ENCODE results near the gene GPS1.
A peak's percentile ranks its signal among the peaks of the same experiment; 100 is the strongest.
"Not testable (repeated sequence)": the region's sequence is repeated elsewhere in the genome, so short reads cannot be mapped to it uniquely, and the experiment has no call there.

Gene GPS1

DNA sequence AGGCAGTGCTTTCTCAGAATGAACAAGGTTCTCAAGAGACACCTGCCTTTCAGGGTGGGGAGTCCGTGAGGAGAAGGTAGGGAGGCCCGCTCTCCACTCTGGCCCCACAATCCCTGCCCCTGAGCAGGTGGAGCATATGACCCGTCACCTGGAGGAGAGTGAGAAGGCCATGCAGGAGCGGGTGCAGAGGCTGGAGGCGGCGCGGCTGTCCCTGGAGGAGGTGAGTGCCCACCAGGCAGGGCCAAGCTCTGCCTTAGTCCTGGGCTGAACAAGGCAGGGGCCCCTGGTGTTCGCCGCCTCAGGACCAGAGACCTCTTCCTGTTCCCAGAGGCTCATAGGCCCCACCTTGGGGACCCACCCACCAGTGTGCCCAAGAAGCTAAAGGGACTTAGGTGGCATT lies 22.7 kb upstream of the GPS1 start:
- no peak for DNase-seq (ENCODE audit: low read depth)

DNA sequence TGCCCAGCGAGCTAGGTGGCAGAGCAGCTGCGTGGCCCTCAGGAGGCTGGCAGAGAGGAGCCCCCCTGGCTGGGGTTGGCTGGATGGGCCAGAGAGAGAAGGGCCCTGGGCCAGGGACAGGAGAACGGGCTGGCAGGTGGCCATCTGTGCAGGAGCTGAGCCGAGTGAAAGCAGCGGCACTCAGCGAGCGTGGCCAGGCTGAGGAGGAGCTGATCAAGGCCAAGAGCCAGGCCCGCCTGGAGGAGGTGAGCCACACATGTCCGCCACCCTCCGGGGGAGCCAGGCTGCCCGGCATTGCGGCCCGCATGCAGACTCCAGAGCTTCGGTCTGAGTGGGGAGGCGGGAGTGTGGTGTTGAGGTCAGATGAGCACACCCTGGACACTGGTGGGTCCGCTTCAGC lies 22.3 kb upstream of the GPS1 start:
- DNase-seq (ENCODE audit: low read depth), result no peak

DNA sequence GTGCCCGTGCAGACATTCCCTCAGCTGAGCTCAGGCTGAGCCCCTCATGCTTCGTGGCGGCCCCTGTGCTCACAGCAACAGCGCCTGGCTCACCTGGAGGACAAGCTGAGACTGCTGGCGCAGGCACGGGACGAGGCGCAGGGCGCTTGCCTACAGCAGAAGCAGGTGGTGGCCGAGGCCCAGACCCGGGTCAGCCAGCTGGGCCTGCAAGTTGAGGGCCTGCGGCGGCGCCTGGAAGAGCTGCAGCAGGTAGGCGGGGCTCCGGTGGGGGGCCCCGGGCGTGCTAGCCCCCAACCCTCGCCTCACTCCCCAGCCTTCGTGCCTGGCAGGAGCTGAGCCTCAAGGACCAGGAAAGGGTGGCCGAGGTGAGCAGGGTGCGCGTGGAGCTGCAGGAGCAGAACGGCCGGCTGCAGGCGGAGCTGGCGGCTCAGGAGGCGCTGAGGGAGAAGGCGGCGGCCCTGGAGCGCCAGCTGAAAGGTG lies 21.7 kb upstream of the GPS1 start:
- DNase-seq (ENCODE audit: low read depth), result no peak

DNA sequence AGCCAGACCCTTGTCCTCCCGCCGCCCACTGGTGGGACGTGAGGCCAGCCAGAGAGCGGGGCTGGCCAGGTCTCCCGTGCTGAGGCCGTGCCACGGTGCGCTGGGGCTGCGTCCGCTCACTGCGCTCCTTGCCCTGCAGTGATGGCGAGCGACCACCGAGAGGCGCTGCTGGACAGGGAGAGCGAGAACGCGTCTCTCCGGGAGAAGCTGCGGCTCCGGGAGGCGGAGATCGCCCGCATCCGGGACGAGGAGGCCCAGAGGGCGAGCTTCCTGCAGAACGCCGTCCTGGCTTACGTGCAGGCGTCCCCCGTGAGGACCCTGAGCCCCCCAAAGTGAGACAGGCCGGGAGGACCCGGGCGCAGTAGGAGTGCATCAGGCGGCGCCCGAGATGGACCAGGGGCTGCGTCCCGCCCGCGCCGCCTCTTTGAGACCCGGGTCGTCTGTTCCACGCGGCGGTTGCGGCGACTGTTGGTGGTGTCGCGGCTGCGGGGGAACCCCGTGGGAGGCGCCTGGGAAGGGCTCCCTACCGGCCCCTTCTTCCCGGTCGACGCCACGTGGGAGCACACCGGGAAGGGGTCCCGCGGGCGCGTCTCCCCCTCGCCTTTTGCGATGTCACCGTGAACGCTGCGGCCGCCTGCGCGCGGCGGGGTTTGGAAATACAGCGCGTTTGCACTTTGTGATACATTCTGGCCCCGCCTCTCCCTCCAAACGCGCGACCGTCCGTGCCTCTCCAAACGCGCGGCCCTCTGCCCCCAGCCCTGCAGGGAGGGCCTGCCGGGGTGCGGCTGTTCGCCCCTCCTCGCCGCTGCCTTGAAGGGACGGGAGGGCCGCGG lies 21.0 kb upstream of the GPS1 start:
- no peak for DNase-seq (ENCODE audit: low read depth)

DNA sequence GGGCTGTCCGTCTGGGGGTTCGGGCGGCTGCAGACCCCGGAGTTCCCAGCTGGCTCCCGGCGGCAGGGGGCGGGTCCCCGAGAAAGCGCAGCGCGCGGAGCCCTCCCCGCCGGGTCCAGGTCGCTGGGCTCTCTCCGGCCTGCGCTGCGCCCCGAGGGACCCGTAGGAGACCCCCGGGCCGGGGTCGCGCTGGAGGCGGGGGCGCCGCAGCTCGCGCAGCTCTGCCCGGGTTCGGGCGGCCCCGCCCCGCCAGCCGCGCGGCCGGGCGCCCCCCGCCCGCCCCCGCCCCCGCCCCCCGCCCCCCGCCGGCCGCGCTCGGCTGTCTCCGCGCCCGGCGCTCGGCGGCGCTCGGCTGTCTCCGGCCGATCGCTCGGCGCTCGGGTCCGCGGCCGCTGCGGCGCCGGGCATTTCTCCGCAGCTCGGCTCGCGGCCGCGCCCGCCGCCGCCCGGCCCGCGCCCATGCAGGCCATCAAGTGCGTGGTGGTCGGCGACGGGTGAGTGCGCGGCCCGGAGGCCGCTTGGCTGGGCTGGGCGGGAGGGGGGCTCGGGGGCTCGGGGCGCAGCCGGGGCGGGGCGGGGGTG lies 20.3 kb upstream of the GPS1 start, which contains the start of gene RAC3:
Gene RAC3 (plus strand): TSS at position 376 of the 582 bp plus-strand sequence. CDS start 84 bp downstream, at position 460.
- DNase-seq (ENCODE audit: low read depth), result no peak

DNA sequence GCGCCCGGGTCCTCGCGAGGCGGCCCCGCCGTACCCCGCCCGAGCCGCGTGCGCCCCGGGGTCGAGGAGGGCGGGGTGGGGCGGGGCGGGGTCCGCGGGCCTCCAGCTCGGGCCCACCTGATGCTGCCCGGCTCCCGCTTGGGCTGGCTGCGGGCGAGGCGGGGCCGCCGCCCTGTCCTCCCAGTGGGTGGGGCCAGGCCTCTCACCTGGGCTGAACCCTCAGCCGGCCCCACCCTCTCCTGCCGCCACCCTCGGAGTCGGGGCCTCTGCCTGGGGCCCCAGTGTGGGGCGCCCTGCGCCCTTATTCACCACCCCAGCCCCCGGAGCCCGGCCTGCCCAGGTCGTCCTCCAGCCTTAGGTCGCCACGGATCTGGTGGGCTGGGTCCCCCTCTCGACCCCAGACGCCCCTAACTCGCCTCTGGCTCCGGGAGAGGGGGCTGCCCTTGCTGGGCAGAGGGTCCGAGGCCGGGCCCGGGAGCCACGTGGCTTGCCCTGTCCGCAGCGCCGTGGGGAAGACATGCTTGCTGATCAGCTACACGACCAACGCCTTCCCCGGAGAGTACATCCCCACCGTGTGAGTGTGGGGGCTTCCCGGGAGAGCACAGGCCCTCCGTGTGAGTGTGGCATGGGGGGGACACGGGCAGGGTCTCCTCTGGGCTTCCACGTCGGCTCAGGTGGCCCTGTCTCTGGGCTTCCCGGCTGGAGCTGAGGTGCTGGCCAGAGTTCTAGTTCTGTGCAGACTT lies 19.6 kb upstream of the GPS1 start:
- no peak for DNase-seq (ENCODE audit: low read depth)

DNA sequence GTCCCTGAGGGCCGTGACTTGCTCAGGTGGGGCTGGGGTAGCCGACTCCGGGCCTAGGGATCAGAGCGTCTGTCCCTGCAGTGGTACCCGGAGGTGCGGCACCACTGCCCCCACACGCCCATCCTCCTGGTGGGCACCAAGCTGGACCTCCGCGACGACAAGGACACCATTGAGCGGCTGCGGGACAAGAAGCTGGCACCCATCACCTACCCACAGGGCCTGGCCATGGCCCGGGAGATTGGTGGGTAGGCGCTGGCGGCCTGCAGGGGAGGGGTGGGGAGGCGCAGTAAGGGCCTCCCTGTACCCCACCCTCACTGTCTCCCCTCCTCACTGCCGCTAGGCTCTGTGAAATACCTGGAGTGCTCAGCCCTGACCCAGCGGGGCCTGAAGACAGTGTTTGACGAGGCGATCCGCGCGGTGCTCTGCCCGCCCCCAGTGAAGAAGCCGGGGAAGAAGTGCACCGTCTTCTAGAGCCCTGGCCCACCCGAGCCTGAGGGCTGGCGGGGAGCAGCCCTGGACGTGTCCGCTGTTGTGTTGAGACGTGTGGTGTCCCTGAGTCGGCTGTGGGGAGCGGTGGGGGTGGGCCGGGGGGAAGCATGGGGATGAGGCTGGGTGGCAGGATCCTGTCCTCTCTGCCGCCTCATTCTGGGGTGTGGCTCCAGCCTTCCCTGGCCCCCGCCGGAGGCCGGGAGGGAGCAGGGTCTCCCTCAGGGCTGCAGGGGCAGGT lies 18.2 kb upstream of the GPS1 start:
- no peak for DNase-seq (ENCODE audit: low read depth)

DNA sequence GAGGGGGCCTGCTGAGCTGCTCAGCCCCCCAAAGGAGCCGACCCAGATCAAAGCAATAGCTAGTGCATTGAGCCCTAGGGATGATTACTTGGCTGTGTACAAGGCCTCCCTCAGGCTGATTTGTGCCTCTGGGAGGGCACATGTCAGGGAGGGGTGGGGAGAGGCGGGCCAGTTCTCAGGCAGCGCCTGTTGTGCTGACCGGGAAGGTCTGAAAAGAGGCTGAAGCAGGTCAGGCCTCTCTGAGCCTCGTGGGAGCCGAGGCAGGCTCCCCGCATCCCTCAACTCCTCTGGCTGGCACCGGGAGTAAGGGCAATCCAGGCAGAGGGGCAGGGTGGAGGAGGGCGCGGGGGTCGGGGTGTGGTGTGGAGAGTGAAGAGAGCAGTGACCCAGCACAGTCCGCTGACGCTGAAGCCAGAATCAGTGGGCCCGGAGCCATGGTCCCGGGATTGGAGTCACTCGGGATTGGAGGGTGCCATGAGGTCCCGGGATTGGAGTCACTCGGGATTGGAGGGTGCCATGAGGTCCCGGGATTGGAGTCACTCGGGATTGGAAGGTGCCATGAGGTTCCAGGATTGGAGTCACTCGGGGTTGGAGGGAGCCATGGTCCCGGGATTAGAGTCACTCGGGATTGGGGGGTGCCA lies 17.2 kb upstream of the GPS1 start:
- no peak for DNase-seq (ENCODE audit: low read depth)

DNA sequence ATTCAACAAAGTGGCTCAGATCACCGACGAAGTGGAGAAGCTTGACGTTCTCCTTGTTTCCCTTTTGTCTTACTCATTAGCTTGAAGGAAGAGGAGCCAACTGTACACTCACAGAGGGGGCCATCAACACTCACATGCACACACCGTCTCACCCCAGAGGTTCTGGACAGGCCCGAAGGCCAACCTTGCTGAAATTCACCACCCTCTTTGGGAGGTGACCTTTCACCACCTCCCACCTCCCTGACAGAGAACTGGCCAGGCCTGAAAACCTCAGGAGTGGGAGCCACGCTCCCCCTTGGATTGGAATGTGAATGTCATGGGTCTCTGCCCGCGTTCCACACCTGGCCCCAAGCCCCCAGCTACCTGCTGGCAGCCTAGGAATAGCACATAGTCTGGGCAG lies 16.2 kb upstream of the GPS1 start:
- no peak for DNase-seq (ENCODE audit: low read depth)

DNA sequence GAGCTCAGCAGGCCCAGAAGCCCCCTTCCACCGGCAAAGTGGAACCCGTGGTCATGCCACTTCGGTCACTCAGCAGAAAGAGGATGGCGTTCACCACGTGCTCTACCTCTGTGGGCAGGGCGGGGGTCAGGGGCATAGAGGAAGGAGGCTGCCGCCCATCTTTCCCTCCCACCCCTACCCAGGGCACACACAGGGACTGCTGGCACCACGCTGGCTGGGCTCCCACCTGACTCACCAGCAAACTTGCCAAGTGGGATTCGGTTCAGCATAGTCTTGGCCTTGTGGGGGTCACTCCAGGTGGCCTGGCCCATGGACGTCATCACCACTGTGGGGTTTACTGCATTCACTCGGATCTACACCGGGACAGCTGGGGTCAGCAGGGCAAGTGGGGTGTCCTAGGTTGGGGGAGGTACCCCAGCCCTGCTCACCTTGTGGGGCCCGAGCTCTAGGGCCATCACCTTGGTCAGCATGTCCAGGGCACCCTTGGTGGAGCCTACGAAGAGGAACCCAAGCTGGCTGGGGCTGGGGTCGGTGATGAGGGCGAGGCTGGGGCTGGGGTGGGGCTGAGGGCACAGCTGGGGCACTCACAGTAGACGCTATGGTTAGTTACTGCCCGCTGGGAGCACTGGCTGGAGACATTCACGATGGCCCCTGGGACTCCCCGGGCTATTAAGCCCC lies 15.6 kb upstream of the GPS1 start:
- no peak for DNase-seq (ENCODE audit: low read depth)

DNA sequence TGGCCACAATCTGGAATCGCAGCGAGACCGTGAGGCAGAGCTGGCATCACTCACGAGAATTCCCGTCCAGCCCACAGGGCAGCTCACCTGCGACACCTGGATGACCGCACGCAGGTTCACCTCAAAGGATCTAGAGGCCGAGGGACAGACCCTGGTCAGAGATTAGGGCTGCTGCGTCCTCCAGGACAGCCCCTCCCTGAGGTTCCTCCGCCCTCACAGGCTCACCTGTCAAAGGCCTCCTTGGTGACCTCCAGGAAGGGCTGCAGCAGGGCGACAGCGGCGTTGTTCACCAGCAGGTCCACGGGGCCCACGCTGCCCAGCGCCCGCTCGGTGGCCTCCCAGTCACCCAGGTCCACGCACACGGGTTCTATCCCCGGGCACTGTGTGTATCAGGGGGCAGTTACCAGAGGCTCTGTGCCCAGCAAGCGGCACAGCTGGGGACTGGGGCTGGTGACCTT lies 15.0 kb upstream of the GPS1 start:
- DNase-seq (ENCODE audit: low read depth), result no peak

DNA sequence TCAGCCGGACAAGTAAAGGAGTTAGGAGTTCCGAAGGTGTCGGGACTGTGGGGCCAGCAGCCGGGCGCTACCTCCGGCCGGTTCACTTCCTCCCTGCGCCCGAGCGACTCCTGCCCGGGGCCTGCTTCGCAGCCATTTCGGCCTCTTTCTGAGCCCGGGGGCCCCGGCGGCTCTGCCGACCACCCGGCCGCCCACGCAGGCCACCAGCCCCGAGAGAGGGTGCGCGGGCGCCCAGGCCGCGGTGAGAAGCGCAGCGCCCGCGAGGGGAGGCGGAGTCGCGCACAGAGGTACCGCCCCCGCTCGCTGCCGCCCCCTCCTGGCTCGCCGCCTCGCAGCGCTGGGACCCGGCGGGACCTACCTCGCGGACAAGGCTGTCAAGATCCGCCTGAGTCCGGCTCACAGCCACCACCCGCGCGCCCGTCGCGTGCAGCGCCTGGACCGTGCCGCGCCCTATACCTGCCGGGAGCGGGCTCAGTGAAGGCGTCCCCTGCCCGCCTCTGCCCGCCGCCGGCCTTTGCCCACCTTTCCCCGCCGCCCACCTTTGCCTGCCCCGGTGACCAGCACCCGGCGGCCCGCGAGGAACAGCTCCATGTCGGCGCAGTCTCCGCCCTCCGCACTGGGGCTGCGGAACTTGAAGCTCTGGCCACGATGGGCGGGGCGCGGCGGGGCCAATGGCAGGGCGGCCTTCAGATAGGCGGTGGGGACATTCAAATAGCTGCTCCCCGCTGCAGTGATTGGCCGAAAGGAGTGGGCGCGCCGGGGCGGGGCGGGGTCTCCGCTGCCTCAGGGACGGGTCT lies 14.4 kb upstream of the GPS1 start, which contains the start of gene DCXR:
Gene DCXR (minus strand): TSS at position 606 of the 797 bp plus-strand sequence. CDS start 15 bp downstream, at position 591.
- DNase-seq (ENCODE audit: low read depth), result peak; percentile 74

DNA sequence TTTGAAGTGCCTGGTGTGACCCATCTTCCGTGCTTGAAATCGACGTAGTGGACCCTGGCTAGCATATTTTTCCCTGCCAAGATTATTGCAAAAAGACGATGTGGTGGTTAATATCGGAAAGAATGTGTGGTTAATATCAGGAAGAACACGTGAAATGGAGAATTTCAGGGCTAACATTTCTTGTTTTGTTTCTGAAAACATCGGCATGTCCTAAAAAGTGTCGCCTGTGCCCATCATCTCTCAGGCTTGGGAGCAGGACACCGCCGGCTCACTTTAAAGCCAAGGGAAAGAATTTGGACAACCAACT lies 13.9 kb upstream of the GPS1 start:
- no peak for DNase-seq (ENCODE audit: low read depth)

DNA sequence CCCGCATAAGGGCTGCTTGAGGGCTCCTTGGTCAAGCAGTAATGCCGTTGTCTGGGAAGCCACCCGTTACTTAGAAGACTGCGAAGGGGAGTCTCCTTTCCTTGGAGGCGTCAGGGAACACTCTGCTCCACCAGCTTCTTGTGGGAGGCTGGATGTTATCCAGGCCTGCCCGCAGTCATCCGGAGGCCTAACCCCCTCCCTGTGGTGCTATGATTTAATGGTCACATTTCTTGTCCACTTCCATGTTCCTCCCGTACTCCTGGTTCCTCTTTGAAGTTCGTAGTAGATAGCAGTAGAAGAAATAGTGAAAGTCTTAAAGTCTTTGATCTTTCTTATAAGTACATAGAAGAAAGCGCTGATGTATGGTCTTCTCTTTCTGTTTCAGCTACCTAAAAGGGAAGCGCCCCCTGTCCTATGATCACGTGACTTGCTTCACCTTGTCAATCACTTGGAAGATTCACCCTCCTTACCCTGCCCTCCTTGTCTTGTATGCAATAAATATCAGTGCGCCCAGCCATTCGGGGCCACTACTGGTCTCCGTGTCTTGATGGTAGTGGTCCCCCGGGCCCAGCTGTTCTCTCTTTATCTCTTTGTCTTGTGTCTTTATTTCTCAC lies 12.8 kb upstream of the GPS1 start:
- not testable (repeated sequence) for DNase-seq (ENCODE audit: low read depth)

DNA sequence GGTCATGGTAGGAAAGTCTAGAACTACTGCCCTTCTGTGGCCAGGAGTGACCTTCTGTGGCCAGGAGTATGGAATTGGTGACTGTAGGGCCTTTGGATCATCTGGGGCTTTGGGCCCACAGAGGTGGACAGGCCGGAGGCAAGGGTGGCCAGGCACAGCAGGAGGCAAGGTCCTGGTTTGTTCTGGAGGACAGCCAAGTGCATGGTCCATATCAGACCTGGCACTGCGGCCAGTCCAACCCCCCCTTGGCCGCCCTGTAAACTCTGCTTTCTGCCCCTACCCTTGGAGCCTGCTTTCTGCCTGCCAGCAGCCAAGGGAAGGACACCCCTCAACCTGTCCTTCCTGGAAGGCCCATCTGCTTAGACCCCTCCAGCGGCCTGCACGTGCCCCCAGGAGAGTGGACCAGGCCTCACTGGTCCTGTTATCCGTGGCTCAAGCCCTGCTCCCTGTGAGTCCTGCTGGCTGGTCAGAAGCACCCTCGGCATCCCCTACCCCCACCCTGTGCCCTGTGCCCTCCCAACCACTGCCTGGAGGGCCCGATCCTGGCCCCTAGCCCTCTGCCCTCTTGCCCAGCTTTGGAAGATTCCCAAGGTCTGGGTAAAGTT lies 11.9 kb upstream of the GPS1 start:
- DNase-seq (ENCODE audit: low read depth), result no peak

DNA sequence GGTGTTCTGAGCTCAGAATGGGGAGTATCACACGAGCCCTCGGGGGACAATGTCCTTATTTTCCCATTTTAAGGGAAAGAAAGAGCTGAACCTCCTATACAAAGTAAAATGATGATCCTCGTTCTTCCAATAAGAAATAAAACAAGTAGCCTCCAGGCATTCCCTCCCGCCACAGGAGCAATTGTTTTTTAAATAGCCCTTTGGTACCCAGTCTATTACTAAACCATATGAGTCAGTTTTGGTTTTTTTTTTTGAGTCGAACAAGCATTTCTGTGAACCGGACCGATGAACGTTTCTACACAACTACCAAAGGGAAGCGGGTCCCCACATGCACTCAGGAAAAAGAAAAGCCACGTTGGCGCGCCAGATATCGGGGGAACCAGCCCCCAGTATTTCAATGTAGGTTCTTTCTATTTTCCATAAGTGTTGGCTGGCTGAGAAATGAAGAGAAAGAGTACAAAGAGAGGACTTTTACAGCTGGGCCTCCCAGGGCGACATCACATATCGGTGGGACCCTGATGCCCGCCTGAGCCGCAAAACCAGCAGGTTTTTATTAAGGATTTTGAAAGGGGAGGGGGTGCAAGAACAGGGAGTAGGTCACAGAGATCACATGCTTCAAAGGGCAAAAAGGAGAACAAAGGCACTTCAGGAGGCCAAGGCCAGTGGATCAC lies 10.4 kb upstream of the GPS1 start:
- DNase-seq (ENCODE audit: low read depth), result no peak

DNA sequence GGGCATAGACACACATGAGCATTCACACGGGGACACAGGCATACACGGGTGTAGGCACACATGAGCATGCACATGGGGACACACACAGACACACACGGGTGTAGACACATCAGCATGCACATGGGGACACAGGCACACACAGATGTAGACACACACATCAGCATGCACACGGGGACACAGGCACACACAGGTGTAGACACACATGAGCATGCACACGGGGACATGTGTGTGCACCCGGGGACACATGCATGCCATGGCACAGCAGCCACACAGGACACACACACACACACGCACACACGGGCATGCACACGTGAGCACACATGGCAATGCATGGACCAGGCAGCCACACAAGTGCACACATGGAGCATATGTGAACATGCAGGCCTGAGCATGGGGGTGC lies 9.0 kb upstream of the GPS1 start:
- DNase-seq (ENCODE audit: low read depth), result no peak

DNA sequence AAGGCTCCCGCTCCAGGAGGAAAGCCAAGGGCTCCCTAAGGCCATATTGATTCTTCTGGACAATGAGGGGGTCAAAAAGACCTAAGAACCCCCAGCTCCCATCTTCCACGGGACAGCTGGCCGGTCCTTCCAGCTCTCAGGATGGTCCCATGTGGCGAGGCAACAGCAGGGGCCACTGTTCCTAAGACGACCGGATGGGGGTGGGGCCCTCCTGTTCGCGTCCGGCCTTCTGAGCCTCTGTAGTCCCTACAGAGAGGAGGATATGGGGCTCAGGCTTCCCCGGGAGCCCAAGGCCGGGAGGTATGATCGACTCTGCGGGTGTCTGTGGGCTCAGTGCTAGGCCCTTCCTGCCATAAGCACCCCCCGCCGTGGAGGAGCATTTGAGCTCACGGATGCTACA lies 8.2 kb upstream of the GPS1 start:
- no peak for DNase-seq (ENCODE audit: low read depth)

Data from HS-5 (cell line).